ENCODE data around the gene NDUFAF2.
"Not testable (repeated sequence)": the region's sequence is repeated elsewhere in the genome, so short reads cannot be mapped to it uniquely, and the experiment has no call there.

Gene NDUFAF2

GRCh38 chr5:61184708-61185107 lies 239.7 kb downstream of the NDUFAF2 start:
- DNase-seq, result no peak

GRCh38 chr5:61186634-61187033 lies 241.6 kb downstream of the NDUFAF2 start:
- DNase-seq, result no peak

- DNase-seq, result not testable (repeated sequence)
Observed at GRCh38 chr5:61187352-61187751, 242.3 kb downstream of the NDUFAF2 start.

- not testable (repeated sequence) for DNase-seq
Observed at GRCh38 chr5:61187826-61188225, 242.8 kb downstream of the NDUFAF2 start.

- DNase-seq, result no peak
Observed at GRCh38 chr5:61198606-61199005, 253.6 kb downstream of the NDUFAF2 start.

- no peak for DNase-seq
Observed at GRCh38 chr5:61200582-61201155, 255.7 kb downstream of the NDUFAF2 start.

GRCh38 chr5:61202213-61202612 lies 257.2 kb downstream of the NDUFAF2 start:
- DNase-seq, result no peak

Data from stimulated activated naive CD4-positive, alpha-beta T cell treated with Interleukin-2 at 50 U/mL for 16 hours (primary cell).